ENCODE results near the gene ARMCX4. TPM values are rescaled to one million over a fixed set of nuclear protein-coding genes. Genes with fewer than 3 reads are reported as not detected.

ARMCX4 gene
- total and polyA plus RNA-seq, 12 donors, result 7.2 to 52.0 (median 18.9) TPM

DNA sequence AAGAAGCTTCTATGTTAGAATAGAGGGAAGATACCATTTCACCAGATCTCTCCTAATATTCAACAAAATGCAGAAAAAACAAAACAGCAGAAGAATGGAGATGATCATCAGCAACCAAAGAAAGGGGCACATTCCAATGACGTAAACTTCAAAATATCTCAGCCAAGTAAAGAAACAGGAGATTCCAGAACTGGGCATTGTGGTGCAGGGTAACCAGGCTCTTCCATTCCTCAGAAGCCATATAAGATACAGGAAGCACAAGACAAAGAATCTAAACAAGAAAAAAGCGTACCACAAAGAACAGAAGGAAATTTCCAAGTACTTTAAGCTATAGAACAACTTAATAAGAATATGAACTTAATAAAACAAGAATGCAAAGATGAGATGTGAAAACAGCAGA lies 6.9 kb upstream of the ARMCX4 start:
- no peaks in the 10 kb centered on the region for H3K9me3 ChIP-seq (replicated peaks in 1 of 3)
- DNase-seq, result no peak
- H3K4me3 ChIP-seq, result no peak overlapping the region
- TF ChIP-seq, protein P1, sequence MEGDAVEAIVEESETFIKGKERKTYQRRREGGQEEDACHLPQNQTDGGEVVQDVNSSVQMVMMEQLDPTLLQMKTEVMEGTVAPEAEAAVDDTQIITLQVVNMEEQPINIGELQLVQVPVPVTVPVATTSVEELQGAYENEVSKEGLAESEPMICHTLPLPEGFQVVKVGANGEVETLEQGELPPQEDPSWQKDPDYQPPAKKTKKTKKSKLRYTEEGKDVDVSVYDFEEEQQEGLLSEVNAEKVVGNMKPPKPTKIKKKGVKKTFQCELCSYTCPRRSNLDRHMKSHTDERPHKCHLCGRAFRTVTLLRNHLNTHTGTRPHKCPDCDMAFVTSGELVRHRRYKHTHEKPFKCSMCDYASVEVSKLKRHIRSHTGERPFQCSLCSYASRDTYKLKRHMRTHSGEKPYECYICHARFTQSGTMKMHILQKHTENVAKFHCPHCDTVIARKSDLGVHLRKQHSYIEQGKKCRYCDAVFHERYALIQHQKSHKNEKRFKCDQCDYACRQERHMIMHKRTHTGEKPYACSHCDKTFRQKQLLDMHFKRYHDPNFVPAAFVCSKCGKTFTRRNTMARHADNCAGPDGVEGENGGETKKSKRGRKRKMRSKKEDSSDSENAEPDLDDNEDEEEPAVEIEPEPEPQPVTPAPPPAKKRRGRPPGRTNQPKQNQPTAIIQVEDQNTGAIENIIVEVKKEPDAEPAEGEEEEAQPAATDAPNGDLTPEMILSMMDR (IDR thresholded peaks at IDR 0.05), result no peak
- no peak for TF ChIP-seq POLR2A (IDR thresholded peaks at IDR 0.05)
- no peaks in the 10 kb centered on the region for H3K36me3 ChIP-seq (replicated peaks in 1 of 2)
- H3K27ac ChIP-seq, result no peak overlapping the region
- no peaks in the 10 kb centered on the region for H3K4me1 ChIP-seq (replicated peaks in 1 of 2)
- H3K27me3 ChIP-seq, result no peaks in the 10 kb centered on the region
- intact Hi-C loops (cut with DNase I), result no loop called here
- 67 to 91% (median 78%) methylated on average over 2 of the region's 2 CpGs for WGBS, 4 donors

DNA sequence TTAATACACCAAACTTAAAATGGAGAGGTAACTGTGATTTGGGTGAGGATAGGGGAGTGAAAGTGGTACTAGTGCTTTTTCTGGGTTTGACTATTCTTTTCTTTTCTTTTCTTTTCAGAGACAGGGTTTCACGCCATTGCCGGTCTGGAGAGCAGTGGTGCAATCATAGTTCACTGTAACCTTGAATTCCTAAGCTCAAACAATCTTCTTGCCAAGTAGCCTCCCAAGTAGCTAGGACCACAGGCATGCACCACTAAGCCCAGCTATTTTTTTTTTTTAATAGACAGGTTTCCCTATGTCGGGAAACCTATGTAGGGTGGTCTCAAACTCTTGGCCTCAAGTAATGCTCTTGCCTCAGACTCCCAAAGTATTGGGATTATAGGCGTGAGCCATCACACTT lies 3.0 kb upstream of the ARMCX4 start:
- Histone ChIP-seq H3K27ac (no peak overlapping the region), H3K4me1 (replicated peaks in 1 of 2) (no peaks in the 10 kb centered on the region), H3K36me3 (replicated peaks in 1 of 2) (no peaks in the 10 kb centered on the region), H3K27me3 (no peaks in the 10 kb centered on the region), H3K9me3 (replicated peaks in 1 of 3) (no peaks in the 10 kb centered on the region), H3K4me3 (no peak overlapping the region)
- TF ChIP-seq POLR2A (IDR thresholded peaks at IDR 0.05), result no peak
- TF ChIP-seq, protein P1 (IDR thresholded peaks at IDR 0.05), result no peak
- DNase-seq, result peak in 2 of 7 donors; percentile 22 to 24
- 43 to 57% (median 52%) methylated on average over 4 of the region's 4 CpGs for WGBS, 4 donors
- intact Hi-C loops (cut with DNase I), result no loop called here

DNA sequence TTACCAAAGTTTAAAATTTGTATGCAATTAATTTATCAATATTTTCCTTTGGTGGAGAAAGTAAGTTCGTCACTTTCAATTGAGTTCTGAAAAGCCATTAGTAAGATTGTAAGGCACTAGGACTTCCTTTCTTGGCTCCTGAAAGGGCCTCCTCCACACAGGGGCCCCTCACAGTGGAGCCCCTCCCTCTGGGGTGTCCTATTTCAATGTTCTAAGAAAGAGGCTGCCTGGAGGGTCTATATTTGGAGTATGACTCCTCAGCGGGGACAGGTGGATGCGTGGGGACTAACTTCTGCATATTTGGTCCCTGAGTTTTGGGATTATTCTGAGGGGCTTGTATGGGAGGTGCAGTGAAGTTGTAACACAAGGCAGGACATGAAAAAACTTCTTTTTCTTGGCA lies 1.6 kb upstream of the ARMCX4 start:
- TF ChIP-seq, protein P1 (IDR thresholded peaks at IDR 0.05), result no peak
- TF ChIP-seq POLR2A (IDR thresholded peaks at IDR 0.05), result no peak
- Histone ChIP-seq H3K4me3 (no peak overlapping the region), H3K27ac (no peak overlapping the region), H3K27me3 (no peaks in the 10 kb centered on the region), H3K36me3 (replicated peaks in 1 of 2) (no peaks in the 10 kb centered on the region), H3K9me3 (replicated peaks in 1 of 3) (no peaks in the 10 kb centered on the region), H3K4me1 (replicated peaks in 1 of 2) (no peaks in the 10 kb centered on the region)
- intact Hi-C loops (cut with DNase I), result no loop called here
- no peak for DNase-seq
- 62 to 94% (median 70%) methylated on average over 1 to 3 of the region's 3 CpGs for WGBS, 4 donors

DNA sequence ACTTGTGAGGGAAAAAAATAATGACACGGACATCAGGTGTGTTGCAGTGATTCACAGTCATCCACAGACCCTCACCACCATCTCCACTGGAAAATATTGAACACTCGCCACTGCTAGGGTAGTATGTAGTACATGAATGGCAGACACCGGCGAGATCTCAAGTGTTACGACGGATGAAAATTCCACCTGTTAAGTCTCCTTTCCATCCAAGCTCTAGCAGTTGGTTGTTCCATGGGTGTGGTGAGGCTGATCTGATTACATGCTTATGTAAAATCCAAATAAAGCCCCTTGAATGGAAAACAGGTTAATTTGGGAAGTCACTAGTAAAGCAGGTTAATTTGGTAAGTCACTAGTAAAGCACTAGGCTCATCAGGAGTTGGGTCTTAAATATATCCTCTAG lies 1.1 kb upstream of the ARMCX4 start:
- Histone ChIP-seq H3K27me3 (no peaks in the 10 kb centered on the region), H3K36me3 (replicated peaks in 1 of 2) (no peaks in the 10 kb centered on the region), H3K9me3 (replicated peaks in 1 of 3) (no peaks in the 10 kb centered on the region), H3K4me3 (no peak overlapping the region), H3K4me1 (replicated peaks in 1 of 2) (no peaks in the 10 kb centered on the region), H3K27ac (no peak overlapping the region)
- intact Hi-C loops (cut with DNase I), result no loop called here
- TF ChIP-seq POLR2A (IDR thresholded peaks at IDR 0.05), result no peak
- TF ChIP-seq, protein P1 (IDR thresholded peaks at IDR 0.05), result no peak
- no peak for DNase-seq
- 79 to 93% (median 80%) methylated on average over 1 to 6 of the region's 6 CpGs for WGBS, 4 donors

Measured in adrenal gland (tissue), 12 donors.